Activated CD4-positive, CD25-positive, alpha-beta regulatory T cell treated with anti-CD3 and anti-CD28 coated beads, Interleukin-2, amount 50 U/mL, for 72 hours (primary cell): ENCODE data around the gene SLC2A4.
"Not testable (repeated sequence)": the region's sequence is repeated elsewhere in the genome, so short reads cannot be mapped to it uniquely, and the experiment has no call there.

ENCODE experiments used
- DNase-seq: peaks from one replicate; pipeline ENCODE4 v3.0.0; 2021

SLC2A4 gene

DNA sequence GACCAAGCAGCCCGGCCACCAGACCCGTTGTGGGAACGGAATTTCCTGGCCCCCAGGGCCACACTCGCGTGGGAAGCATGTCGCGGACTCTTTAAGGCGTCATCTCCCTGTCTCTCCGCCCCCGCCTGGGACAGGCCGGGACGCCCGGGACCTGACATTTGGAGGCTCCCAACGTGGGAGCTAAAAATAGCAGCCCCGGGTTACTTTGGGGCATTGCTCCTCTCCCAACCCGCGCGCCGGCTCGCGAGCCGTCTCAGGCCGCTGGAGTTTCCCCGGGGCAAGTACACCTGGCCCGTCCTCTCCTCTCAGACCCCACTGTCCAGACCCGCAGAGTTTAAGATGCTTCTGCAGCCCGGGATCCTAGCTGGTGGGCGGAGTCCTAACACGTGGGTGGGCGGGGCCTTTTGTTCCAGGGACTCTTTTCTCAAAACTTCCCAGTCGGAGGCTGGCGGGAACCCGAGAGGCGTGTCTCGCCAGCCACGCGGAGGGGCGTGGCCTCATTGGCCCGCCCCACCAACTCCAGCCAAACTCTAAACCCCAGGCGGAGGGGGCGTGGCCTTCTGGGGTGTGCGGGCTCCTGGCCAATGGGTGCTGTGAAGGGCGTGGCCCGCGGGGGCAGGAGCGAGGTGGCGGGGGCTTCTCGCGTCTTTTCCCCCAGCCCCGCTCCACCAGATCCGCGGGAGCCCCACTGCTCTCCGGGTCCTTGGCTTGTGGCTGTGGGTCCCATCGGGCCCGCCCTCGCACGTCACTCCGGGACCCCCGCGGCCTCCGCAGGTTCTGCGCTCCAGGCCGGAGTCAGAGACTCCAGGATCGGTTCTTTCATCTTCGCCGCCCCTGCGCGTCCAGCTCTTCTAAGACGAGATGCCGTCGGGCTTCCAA lies at the start of gene SLC2A4:
SLC2A4 (plus strand) TSS at position 645 of the 879 bp plus-strand sequence; CDS start at position 862, 217 bp downstream.
- peak; percentile 79 for DNase-seq

DNA sequence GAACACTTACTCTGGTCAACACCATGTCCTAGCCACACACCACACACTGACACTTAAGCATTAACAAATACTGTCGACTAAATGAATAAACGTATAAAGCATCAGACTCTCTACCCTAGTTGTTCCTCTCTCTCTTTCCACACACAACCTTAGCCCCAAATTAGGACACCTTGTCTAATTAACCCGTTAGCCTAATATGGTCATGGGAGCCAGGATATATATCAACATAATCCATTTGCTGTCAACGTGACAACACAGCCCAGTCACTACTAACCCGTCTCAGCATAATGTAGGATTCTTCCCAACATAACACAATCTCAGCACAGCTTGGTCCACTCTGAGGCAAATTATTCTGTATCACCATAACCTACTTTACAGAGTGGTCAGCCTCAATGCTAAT lies 49.4 kb upstream of the SLC2A4 start:
- DNase-seq, result no peak

DNA sequence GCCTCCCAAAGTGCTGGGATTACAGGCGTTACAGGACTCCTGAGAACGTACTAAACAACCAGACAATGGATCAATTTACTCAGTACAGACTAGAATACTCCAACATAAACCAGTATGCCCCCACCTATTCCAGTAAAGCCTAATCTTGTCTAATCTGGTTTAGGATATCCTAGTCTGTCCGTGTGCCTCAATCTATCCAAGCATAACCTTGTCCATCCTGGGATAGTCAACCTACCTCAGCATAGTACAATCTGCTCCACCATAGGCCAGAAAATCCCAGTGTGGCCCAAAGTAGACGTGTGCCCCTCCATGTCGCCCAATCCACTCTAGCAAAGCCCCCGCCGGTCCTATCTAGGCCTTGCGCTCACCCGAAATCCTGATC lies 47.8 kb upstream of the SLC2A4 start:
- DNase-seq, result no peak

- peak; percentile 93 for DNase-seq
These were observed 47.2 kb upstream of the SLC2A4 start, which contains the start of gene DVL2 for GRCh38 chr17:7234083-7234951. Gene DVL2, minus strand, starts transcription at chr17:7234517. Its CDS starts 255 bp downstream, at chr17:7234262.

- no peak for DNase-seq
These were observed 45.5 kb upstream of the SLC2A4 start for GRCh38 chr17:7235693-7236665.

DNA sequence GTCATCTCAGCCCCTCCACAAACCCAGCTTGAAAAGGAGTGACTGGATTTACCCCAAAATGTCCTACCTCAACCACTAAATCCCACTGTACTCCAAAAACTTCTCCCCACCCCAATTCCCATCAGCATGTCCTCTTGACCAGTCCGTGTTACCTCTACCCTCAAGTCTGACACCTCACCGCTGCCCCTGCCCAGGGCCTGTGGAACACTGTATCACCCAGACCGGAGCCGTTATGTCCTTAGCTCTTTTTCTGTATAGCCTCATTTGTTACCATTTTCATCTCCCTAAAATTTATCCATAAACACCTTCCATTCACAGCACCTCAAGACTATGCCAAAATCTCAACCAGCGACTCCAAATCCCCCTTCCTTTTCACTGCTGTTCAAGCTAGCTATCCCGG lies 44.7 kb upstream of the SLC2A4 start:
- DNase-seq, result no peak

DNA sequence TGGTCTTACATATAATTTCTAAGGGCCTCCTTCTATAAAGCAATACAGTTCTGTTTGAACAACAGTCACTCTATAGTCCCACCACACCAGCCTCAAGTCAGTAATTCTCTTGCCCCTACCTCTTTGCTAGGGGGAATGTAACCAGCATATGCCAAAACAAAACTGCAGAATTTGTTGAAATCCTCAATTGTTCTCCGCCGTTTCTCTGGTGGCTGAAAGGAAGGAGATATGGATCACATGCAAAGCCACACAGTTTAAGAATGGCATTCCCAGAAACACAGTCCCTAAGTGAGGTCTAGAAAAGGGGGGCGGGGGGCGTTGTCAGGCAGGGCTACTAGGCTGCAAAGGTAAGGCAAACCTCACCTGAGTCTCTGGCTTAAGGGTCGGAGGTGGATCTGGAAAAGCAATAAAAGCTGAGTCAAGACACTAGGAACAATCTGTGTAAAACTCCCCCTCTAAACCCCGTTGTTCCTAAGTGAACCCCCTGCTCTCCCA lies 44.2 kb upstream of the SLC2A4 start:
- DNase-seq, result no peak

DNA sequence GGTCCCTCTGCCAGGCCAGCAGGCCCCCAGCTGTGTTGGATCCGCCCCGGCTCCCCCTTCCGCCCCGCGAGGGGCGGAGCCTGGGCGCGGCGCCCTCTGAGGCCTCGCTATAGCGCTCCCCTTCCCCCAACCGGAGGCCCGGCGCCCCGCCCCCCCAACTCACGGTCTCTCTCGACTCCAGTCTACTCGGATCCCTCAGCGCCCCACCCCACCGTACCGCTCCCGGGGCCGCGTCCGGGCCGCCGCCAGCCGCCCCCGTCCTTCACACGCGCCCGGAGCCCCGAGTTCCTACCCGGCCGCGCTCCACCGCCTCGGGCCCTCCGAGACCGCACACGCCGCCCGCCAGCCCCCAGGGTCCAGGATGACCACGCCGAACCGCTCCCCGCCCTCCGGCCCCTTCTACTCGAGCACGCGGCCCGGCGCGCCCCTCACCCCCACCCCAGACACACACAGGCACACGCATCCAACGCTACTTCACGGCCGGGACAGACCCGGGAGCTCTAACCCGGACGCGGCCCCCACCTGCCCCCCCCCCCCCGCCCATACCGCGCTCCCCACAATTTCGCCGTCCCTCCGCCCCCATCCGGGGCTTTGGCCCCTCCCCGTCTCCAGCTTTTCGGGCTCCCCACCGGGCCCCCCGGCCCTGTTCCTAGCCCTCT lies 43.6 kb upstream of the SLC2A4 start:
- peak; percentile 73 for DNase-seq

GRCh38 chr17:7238420-7239090 lies 43.0 kb upstream of the SLC2A4 start:
- DNase-seq, result no peak

- DNase-seq, result peak; percentile 94
These were observed 42.2 kb upstream of the SLC2A4 start, which contains the start of gene PHF23 for GRCh38 chr17:7239091-7240027. Gene PHF23, minus strand, starts transcription at chr17:7239457. Its CDS starts 178 bp downstream, at chr17:7239279.

DNA sequence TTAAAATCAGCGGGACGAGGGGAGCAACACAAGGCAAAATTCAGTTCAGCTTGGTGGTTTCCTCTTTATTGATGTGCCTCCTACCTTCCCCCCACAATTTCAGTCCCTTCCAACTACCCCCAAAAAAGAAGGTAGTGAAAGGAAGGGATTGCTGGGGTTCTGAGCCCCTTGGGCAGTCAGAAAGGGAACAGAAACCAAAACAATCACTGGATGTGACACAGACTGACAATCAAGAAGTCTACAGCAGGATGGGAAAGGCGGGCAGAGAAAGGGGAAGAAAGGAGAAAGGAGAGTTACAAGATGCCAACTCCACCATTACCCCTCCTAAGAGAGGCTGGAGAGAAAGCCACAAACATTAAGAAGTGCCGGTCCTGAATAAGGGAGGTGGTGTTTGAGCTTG lies 41.1 kb upstream of the SLC2A4 start:
- DNase-seq, result no peak

DNA sequence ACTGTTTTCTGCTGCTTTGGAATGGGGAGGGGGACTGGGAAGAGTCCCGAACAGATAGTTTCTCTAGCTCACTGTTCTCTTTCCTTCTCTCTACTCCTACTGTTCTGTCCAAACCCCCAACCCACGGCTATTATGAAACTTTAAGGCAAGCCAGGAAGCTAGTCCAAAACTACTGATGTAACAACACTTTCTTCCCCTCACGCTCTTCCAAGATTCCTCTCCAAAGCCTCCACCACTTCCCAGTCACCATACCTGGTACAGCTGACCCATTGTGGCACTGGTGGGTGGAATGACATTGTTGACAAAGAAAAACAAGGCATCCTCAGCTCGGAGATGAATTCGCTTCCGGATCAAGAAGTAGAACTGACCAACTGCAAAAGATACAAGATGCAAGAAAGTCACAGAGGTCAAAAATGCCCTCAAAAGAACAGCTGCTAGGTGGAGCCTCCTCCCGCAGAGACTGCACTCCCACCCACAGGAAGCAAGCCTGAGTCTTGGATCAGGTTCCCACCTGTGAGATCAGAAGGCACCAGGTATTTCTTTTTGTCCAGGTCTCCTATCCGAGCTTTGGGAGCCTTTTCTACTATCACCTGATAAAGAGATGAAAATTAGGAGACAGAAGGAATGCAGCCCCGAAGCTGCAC lies 40.3 kb upstream of the SLC2A4 start:
- DNase-seq, result no peak

DNA sequence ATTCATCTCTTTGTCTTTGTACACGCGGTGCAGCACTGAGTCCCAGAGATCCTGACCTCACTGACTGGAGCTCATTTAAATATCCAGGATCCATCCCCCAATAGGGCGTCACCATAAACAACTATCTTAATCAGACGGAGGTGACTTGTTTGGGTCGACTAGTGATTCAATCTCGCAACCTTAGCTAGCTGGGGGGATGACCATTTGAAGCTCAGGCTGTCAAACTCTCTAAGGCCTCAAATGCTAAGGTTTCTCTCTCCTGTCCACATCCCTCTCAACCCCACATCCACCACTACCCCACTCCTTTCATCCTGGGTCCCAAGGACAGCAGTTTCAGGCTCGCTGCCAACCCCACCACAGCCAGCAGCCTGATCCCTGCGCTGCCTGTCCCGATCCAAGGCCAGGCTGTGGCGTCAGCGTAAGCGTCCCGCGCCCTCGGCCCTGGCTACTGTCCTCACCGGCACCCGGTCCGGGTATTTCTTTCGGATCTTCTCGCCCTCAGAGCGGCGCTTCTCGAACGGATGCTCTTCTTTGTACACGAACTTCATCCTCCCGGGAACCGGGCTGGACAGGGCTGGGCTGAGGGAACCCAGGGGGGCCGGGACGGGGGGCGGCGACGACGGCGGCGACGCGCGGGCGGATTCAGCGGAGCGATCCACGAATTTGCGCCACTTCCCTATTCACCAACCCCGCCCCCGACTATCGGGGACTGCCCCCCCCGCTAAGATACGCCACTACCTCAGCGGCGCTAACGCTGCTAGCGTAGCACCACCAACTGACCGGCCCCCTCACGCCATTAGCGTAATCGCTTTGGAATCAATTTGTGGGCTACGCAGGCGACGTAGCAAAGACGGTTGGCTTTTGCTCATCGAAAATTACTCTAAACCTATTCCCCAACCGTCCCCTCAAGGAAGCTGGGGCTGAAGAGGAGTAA lies 39.5 kb upstream of the SLC2A4 start, which contains the start of gene GABARAP:
GABARAP (minus strand) TSS at position 667 of the 934 bp plus-strand sequence; CDS start at position 548, 119 bp downstream.
- peak; percentile 93 for DNase-seq

DNA sequence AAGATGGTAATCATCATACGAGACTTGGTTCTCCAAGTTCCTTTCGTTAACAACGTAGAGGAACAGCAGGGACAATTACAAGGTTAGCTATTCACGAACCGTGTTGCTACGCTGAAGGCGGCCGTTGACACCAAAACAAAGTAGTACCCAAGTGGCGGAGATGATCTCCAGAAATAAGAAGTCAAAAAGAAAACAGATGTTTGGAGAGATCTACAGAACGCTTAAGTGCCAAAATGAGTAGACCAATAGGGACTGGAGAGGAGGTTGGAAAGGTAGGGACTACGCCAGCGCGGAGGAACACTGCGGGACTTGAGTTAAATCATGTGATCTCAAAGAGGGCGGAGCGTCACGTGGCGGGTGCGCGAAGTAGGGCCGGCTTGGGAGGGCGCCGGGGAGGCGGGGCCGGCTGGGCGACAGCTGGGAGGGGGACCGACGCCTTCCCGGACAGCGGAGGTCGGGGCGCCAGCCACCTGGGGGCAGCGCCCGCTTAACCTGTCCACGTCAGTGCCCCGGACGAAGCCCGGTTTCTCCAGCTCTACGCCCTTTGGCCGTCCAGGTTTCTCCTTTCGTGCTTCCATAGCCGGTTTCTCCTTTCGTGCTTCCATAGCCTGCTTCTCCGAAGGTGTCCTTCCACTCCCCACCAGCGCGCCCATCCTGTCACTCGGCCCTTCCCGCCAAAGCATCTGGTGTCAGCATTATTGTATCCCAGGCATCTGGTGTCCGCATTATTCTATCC lies 38.6 kb upstream of the SLC2A4 start:
- DNase-seq, result peak; percentile 92

DNA sequence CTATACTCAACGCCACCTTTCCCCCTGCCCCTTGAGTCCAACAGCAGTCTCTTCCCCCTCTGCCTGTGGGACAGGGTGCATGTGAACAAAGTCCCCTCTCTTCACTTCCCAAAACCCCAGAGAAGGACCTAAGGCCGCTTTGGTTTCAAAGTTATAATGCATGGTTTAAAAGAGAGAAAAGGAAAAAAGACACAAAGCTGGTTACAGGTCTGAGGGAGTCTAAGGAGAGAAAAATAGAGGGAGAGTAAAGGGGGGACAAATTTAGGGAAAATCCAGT lies 38.1 kb upstream of the SLC2A4 start:
- DNase-seq, result no peak

GRCh38 chr17:7243838-7244237 lies 37.7 kb upstream of the SLC2A4 start:
- not testable (repeated sequence) for DNase-seq

- DNase-seq, result no peak
These were observed 34.7 kb upstream of the SLC2A4 start for GRCh38 chr17:7246779-7247178.
